Gastrocnemius medialis (tissue), 4 donors: ENCODE measurements around the gene CHMP5.

ENCODE experiments used
- POLR2A ChIP-seq, 2 donors: fragments of 450-650 bp; IDR thresholded peaks; one replicate each; pipeline ENCODE4 v1.6.1; 2017; ENCODE audit warnings: antibody characterized with exemption in 2 of 2, mild to moderate bottlenecking in 2 of 2, moderate library complexity in 2 of 2
- TF ChIP-seq, protein P1 (sequence below), 5 experiments: fragments of 450-650 bp in 3 of 5; fragments of 200-600 bp in 2 of 5; sonication (generic) in 2 of 5; IDR thresholded peaks in 4 of 5; conservative IDR thresholded peaks in 1 of 5; 1 replicate in 4 of 5; 2 replicates in 1 of 5; pipeline ENCODE4 v1.5.1; 2016 to 2019; ENCODE audit warnings: antibody characterized with exemption in 5 of 5, mild to moderate bottlenecking in 3 of 5, moderate library complexity in 3 of 5

DNA sequence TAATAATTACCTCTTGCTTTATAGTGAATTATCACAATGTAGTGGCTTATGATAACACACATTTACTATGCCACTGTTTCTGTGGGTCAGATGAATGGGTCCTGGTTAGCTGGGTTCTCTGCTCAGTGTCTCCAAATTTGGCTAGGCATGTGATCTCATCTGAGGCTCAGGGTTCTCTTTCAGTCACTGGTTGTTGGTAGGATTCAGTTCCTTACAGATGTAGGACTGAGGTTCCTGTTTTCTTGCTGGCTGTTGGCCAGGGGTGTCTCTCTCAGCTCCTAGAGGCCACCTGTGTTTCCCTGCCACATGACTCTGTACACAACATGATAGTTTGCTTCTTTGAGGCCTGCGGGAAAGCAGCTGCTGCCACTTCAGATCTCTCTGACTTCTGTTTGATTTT is 32.6 kb downstream of the CHMP5 start:
- TF ChIP-seq, protein P1, sequence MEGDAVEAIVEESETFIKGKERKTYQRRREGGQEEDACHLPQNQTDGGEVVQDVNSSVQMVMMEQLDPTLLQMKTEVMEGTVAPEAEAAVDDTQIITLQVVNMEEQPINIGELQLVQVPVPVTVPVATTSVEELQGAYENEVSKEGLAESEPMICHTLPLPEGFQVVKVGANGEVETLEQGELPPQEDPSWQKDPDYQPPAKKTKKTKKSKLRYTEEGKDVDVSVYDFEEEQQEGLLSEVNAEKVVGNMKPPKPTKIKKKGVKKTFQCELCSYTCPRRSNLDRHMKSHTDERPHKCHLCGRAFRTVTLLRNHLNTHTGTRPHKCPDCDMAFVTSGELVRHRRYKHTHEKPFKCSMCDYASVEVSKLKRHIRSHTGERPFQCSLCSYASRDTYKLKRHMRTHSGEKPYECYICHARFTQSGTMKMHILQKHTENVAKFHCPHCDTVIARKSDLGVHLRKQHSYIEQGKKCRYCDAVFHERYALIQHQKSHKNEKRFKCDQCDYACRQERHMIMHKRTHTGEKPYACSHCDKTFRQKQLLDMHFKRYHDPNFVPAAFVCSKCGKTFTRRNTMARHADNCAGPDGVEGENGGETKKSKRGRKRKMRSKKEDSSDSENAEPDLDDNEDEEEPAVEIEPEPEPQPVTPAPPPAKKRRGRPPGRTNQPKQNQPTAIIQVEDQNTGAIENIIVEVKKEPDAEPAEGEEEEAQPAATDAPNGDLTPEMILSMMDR (IDR thresholded peaks at IDR 0.05 in 4 of 5, conservative IDR thresholded peaks at IDR 0.05 in 1 of 5), result no peak
- TF ChIP-seq POLR2A (IDR thresholded peaks at IDR 0.05), result no peak
